NK-92 (cell line): ENCODE data around the gene HMGCS2.
"Not testable (repeated sequence)": the region's sequence is repeated elsewhere in the genome, so short reads cannot be mapped to it uniquely, and the experiment has no call there.

Experiments
- DNase-seq: peaks from one replicate; lab custom pipeline; 2025; ENCODE audit not compliant: unreplicated experiment; lab: John Stamatoyannopoulos, UW

The HMGCS2 gene

GRCh38 chr1:119790451-119791198, 21.9 kb upstream of the HMGCS2 start:
- no peak for DNase-seq

- no peak for DNase-seq
Measured at GRCh38 chr1:119787776-119788175, 19.1 kb upstream of the HMGCS2 start.

- DNase-seq = not testable (repeated sequence)
Measured at GRCh38 chr1:119786473-119787050, 17.9 kb upstream of the HMGCS2 start.

- DNase-seq = not testable (repeated sequence)
Measured at GRCh38 chr1:119786046-119786445, 17.3 kb upstream of the HMGCS2 start.

GRCh38 chr1:119784191-119784781, 15.6 kb upstream of the HMGCS2 start:
- DNase-seq = no peak

- no peak for DNase-seq
Measured at GRCh38 chr1:119783354-119784185, 14.9 kb upstream of the HMGCS2 start.

GRCh38 chr1:119782631-119783325, 14.1 kb upstream of the HMGCS2 start:
- DNase-seq = no peak

GRCh38 chr1:119781434-119782210, 12.9 kb upstream of the HMGCS2 start:
- DNase-seq = no peak

- DNase-seq = no peak
Measured at GRCh38 chr1:119779869-119780356, 11.2 kb upstream of the HMGCS2 start.

GRCh38 chr1:119778886-119779560, 10.3 kb upstream of the HMGCS2 start:
- no peak for DNase-seq

- DNase-seq = no peak
Measured at GRCh38 chr1:119778359-119778758, 9.7 kb upstream of the HMGCS2 start.

GRCh38 chr1:119774746-119775490, 6.2 kb upstream of the HMGCS2 start:
- no peak for DNase-seq

- no peak for DNase-seq
Measured at GRCh38 chr1:119773711-119774241, 5.1 kb upstream of the HMGCS2 start.

- no peak for DNase-seq
Measured at GRCh38 chr1:119772298-119772697, 3.6 kb upstream of the HMGCS2 start.

GRCh38 chr1:119771770-119772169, 3.1 kb upstream of the HMGCS2 start:
- DNase-seq = no peak

GRCh38 chr1:119771016-119771415, 2.3 kb upstream of the HMGCS2 start:
- no peak for DNase-seq

- DNase-seq = no peak
Measured at GRCh38 chr1:119767486-119767885, 1.2 kb downstream of the HMGCS2 start.

GRCh38 chr1:119766374-119766794, 2.3 kb downstream of the HMGCS2 start:
- DNase-seq = no peak
